Measurements from ENCODE around the gene MTPN.

Gene MTPN

DNA sequence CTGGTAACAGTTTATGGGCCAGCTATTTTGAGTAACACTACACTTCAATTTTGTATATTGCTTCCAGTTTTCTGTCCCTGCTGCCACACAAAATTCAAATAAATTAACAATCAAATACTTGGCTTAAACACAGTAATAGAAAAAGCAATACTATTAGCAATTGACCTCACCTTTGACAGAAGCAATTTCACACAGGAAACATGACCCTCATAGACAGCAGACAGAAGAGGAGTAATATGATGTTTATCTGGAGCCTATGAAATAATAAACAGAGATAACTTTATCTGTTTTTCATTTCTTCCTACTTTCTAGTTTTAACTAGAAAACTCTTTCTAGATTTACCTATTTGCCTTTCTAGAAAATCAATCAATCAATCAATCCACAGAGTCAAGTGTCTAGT, 26.7 kb downstream of the MTPN start:
- no peak for DNase-seq

DNA sequence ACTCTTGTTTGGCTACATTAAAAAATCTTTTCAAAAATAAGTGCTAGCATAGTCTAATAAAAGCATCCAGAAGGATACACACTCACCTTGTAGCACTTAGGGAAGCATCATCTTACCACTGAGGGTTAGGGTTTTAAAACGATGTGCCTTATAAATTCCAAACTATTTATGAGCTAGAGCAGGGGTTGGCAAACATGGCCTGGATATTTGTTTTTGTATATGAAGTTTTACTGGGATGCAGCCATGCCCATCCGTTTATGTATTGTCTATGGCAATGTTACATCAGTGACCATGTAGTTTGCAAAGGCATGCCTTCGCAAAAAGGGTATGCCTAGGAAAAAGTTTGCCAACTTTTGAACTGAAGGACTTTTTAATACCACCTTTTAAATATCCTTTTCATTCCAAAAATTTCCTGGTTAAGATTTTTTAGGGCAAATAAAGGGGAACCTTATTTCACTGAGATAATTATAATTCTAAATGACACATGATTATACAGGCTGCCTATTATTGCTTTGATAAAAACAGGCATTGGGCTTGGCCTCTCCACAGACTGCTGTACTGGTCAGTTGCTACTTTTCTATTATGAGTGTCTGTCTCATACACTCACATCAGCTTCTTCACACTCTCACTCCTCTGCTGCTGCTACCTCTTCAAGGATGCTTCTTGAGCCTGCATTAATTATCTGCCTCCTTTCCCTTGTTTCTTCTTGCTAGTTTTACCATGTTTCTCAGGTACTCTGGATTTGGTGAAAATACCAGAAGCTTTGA, 30.7 kb downstream of the MTPN start:
- no peak for DNase-seq

DNA sequence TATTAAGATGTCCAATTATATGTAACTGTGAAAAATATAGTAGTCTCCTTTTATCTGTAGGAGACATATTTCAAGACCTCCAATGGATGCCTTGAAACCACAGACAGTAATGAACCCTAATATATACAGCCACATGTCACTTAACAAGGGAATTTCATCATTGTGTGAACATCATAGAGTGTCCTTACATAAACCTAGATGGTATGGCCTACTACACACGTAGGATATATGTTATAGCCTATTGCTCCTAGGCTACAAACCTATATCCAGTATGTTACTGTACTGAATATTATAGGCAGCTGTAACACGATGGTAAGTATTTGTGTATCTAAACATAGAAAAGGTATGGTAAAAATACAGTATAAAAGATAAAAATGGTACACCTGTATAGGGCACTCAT, 32.4 kb downstream of the MTPN start:
- no peak for DNase-seq

DNA sequence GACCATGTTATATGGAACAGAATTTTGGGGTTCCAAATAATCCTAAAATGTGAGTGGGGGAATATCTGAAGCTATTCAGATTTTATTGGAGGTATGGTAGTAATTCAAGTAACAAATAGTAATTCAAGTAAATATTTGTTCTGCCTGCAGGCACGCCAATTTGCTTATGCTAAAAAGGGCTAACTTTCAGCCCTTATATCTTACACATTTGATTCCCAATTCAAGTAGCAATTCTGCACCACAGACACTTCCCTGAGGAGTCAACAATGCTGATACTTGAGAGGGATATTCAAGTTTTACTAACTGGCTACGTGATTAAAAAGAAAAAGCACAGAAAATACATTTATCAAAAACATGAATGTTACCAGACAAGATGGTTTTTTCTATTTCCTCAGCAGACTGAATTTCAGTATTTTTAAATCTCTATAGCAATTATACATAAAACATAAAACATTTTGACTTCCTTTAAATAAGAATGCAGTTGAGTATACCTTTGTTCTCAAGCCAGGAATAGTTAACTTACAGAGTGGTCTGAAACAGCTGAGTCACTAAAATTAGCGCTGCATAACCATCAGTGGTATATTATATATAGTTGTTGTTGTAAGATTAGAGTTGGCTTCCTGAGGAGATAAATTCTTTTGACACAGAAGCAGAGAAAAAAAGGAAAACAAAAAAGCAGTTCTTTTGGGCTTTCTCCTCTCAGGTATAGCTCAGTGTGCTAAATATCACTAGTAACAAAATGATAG, 33.9 kb downstream of the MTPN start:
- no peak for DNase-seq

DNA sequence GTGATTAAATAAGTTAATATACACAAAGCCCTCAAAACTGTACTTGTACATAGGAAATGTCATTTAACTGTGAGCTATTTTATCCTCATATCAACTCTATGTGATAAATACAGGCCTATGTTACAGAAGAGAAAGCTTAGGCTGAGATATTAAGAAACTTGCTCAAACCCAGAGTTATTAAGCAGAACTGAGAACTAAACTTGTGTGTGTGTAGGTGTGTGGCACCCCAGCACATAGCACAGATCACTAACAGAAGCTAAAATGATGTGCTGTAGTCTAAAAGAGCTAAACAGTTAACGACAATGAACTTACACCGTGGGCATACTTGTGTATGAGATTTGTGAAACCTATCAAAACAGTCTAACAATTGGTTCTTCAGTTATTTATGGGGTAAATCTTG, 34.5 kb downstream of the MTPN start:
- DNase-seq: no peak

DNA sequence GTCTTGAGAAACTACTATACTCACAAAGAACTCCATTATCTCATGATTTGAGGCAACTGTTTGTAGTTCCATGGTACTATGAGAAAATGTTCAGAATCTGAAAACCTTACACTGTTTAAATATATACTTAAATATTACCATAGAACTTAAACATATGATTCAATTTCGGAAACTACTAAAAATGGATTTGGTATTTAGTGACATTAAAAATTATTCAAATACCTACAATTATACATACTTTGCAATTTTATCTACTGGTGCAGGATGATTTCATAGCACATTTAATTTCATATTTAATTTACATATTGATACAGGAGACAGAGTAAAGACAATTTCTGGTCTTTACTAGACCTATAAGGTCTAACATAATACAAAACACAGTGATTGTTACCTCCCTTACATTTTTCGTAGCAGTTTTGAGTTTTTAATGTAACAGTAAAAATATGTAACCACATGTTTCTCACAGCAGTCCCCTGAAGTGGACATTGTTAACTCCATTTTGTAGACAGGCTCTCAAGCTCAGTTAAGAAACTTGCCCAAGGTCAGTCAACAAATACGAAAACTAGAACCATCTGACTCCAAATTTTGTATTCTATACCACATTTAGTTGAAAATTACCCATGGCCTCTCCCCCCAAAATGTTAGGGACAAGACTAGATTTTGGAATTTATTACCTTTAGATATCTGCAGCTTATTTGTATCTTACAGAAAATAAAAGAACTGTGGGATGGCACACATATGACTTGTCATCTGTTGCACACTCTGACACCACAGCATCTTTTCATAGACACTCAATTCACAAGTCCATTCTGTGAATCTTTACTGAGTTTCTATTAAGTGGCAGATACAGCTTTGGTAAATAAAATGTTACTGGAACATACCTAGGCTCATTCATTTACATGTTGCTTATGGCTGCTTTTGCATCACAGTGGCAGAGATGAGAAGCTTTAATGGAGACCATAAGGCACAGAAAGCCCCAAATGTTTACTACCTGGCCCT, 36.8 kb downstream of the MTPN start:
- no peak for DNase-seq

DNA sequence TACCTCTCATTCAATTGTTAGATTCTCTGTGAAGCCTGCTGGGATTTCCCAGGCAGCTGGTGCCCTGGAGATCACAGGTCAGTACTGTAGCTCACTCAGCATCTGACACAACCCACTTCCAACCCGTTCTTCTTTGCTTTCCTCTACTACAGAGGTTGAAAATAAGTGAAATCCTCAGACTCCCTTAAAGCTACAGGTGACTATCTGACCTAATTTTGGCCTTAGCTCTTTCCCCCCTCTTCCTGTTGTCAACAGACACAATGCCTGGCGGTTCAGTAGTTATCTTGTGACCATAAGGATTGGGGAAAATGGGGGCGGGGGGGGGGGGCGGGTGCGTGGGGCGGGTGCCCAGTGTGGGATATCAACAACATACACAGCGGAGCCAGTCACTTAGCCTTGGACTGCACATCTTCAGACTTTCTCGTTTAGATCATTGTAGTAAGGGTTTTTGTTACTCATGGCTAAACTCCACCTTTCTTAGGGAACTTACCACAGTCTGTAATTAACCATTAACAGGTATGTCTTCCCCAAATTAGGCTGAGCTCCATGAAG, 37.8 kb downstream of the MTPN start:
- DNase-seq: no peak

DNA sequence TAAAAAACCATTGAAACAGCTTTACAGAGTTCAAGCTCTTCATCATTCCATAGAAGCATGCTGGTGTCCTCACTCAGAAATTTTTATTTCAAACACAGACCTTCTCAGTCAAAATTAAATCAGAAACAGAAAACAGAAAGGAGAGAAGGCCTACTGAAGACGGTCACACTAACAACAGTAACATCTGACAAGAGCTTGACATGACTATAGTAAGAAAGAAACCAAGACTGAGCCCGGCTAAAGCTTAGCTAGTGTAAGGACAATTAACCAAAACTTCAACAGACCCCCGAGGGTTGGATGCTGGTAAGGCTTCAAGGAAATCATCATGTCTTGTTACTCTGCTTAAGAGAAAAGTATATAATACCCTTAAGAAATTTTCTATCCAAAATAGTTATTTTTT, 38.6 kb downstream of the MTPN start:
- DNase-seq: no peak

DNA sequence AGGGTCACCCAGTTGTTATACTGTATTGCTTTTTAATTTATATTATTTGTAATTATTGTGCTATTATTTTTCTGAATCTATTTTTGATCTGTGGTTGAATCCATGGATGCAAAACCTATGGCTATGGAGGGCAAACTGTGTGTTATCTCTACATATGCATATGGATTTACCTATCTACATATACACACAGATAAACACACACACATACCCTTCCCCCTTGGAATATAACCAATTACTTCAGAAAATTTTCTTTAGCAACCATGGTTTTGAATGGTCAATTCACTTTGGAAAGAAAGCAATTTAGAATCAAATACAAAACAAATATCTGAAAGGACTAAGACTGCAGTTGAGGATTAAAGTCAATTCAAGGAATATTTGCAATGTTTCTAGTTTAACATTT, 39.1 kb downstream of the MTPN start:
- no peak for DNase-seq

DNA sequence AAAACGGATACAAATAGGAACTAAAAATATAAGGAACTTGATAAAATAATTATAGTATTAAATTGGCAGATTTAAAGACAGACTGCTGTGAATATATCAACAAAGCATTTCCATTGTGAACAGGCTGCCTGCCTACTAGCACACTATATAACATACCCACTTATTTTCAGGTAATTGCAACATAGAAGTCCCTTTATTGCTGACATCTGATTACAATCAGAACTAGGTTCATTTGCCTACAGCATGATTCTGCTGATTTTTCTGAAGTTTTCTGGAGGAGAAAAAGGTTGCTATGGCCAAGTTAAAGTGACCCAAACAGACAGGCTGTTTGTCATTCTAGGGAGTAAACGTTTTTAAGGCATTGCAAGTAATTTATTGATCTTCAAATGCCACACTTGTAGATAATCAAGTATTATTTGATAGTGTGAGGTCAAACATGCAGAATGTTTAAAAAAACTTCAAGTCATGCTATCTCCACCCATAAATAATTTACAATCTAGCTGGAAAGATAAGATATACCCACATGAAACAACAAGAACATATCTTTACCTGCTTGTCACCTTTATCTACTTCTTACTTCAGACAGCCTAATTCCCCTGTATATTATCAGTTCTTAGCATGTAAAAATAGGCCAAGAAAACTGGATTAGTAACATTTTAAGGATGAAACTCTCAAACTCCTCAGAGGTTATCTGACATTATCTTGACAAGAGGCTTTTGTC, 40.5 kb downstream of the MTPN start:
- DNase-seq: no peak

DNA sequence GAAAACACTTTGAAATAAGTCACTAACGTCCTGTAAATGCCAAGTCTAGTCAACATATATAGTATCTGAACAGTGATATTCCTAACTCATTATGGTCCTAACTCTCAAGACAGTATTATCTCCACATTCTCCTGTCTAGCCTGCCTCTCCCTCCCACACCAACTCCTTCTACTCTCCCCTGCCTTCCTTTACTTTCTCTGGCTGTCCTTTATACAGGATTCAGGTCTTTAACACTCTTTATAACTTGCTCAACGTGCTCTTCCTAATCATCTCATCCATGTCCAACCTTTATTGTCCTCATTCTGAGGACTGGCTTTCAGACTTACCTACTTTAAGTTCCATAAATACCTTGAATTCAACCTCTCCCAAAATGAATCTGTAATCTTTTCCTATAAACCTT, 42.5 kb downstream of the MTPN start:
- DNase-seq: no peak

DNA sequence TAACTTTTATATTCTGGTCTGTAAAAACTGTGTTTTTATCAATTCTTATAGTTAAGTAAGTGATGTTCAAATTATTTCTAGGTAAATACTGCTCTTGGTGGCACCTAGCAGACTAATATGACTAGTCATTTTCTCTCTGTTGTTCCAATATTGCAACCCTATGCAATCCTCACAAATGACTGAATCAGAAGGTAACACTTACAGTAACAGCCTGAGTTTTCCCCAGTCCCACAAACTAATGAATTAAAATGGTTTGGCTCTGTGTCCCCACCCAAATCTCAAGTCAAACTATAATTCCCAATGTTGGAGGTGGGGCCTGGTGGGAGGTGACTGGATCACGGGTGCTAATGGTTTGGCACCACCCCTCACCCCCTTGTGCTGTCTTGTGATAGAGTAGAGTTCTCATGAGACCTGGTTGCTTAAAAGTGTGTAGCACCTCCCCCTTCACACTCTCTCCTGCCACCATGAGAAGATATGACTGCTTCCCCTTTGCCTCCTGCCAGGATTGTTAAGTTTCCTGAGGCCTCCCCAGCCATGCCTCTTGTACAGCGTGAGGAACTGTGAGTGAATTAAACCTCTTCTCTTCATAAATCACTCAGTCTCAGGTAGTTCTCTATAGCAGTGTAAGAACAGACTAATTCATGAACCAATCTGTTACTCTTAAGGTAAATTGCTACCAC, 43.5 kb downstream of the MTPN start:
- no peak for DNase-seq

DNA sequence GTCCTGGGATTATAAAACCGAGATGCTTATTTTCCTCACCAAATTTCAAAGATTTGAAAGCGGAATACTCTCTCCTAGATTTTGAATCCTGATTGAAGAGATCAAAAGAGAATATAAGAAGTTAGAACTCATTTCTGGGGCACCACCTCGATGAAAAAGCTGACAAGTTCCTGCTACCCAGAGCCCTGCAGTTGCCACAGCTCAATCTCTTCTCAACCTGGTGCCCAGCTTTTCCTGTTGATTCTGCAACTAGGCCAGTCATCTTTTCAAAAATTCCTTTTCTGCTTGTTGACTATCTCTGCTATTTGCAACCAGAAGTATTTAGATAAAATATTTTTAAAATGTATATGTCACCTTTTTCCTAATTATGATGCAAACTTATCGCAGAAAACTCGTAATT, 45.0 kb downstream of the MTPN start:
- no peak for DNase-seq

DNA sequence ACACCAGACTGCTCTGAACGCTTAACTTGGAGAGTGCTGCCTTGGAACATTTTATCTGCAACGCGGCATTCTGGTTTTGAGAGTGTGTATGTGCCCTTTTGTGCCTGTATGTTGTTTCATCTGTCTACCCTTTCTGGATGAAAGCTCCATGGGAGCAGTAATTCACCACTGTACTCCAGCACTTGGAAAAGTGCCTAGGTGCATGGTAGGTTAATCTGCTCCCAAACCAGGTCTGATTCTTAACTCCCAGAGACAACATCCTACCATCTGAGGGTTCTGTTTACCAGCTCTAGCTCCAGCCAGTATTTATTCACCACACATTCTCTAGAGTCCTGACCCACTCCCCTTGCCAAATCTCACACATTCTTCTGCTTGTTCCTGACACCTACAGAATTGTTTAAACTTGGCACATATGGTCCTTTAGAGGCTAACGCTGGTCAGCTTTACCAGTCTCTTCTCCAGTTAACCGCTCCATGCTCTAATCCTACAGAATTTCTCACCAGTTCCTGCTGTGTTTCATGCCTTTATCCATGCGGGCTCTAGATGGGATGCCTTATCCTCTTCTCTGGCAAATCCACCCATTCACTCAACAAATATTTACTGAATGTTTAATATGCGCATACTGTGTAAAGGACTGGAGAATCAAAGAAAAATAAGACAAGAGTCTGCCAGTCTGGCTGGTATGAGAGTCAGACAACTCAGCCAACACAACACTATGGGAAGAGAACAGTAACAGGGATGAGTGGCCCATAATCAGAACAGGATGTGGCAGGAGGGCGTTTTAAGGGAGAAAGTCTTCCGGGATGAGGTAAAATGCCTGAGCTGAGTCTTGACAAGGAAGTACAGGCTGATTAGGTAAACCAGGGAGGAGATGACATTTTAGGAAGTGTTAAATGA, 46.3 kb downstream of the MTPN start:
- DNase-seq: no peak

DNA sequence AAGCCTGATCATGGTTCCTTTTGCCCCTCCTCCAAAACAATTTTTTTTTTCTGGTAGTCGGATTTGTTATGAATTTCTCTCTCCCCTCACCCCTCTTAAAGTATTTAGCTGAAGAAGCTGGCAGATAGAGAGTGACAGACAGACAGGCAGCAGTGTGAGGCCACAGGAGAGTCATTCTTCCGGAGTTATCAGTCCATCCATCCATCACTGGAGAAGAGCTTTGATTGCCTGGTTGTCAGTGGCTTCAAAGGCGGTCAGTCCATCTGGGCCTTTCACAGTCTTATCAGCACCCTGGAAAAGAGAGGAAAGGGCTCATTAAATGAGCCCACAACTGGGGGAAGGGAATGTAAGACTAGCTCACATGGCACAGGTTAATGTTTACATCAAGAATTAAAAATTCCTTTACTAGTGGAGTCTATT, 47.4 kb downstream of the MTPN start:
- no peak for DNase-seq

DNA sequence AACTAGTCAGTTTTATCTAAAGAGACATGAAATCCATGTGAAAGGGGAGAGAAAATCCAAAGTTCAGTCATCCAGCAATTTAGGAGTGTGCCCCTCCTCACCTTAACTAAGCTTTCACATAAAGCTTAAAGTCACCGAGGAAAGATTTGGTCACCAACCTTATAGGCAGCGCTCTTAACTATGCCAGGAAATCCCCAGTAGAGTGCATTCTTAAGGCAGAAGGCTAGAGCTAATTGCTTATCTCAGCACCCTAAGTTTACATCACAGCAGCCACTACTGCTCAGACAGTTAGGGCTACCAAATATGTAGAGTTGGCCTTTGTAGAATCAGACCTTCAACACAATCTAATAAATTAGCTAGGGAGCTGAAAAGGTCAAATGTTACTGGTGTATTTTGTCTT, 47.9 kb downstream of the MTPN start:
- DNase-seq: no peak

DNA sequence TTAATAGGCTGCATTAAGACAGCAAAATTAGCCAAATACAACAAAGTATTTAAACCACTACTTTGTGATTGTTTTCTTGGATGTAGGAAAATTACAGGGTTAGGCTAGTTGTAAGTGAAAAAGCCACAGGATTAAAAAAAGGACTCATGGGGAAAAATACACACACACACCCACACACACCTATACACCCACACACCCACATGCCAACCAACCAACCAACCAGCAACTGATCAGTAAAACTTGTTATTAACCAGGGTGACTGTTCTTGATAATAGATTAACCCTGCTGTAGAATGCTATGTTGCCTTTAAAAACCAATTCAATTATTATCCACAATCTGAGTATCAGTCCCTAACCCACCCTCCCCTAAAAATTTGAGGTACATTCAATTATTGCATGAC, 49.0 kb downstream of the MTPN start:
- DNase-seq: no peak

DNA sequence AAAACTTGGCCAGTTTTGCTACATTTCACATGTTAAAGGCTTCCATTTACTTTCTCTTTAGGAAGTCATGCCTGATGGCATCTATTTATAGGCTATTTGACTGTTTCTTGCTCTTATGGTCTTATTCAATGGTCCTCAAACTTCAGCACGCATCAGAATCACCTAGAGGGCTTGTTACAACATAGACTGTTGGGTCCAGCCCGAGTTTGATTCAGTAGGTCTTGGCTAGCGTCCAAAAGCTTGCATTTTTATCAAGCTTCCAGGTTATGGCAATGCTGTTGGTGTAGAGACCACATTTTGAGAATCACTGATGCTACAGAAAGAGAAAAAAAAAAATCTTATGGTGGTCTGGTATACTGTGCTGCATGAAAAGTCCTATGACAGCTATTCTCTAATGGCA, 51.9 kb downstream of the MTPN start:
- DNase-seq: no peak

DNA sequence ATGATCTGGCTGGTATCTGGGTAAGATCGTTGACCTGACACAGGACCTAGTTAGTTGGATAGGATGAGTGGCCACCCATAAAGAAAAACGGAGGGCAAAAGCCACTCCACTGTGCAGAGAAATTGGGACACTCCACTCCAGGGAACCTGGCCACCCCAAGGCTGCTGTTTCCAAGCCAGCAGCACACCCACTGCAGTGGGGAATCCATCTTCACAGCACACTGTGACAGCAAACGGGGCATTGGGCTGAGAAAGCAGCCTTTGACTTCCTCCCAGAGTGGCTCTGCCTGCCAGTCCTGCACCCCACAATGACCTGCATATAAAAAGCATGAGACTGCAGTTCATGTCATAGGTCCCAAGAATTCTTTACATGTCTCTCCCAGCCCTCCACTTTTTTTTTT, 52.9 kb downstream of the MTPN start:
- DNase-seq: no peak

DNA sequence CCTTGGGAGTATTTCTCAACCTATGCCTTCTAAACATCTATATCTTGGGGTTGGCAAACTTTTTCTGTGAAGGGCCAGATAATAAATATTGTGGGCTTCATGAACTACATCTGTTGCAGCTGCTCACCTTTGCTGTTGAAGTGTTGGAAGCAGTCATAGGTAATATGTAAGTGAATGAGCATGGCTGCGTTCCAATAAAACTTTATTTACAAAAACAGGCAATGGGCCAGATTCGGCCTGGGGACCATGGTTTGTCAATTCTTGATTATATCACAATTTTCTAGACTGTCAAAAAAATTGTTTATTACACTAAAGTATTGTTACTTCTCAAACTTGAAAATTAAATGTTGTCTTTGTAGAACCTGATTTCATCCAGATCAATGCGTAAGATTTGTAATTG, 54.9 kb downstream of the MTPN start:
- DNase-seq: no peak

DNA sequence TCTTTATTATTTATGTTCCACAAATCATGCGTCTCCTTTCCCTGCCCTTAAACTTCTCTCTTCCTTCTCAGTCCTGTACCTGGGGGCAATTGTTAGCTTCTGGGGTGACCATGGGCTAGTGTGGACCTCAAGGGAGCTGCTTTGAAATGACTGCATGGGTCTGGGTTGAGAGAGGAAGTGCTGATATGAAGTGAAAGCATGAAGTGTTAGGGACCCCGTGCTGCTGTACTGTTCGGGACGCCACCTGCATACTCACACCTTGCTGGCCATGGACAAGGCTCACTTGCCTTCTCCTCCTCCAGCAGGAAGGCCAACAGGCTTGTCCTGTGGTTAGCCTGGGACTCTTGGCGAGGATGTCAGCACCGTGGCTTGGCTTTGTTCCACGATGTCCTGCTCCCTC, 56.7 kb downstream of the MTPN start:
- no peak for DNase-seq

All from 8988T (cell line).